ENCODE results near the gene CADPS2. TPM values are rescaled to one million over a fixed set of nuclear protein-coding genes. Genes with fewer than 3 reads are reported as not detected.

The CADPS2 gene
- polyA plus RNA-seq, 3 donors: not detected

DNA sequence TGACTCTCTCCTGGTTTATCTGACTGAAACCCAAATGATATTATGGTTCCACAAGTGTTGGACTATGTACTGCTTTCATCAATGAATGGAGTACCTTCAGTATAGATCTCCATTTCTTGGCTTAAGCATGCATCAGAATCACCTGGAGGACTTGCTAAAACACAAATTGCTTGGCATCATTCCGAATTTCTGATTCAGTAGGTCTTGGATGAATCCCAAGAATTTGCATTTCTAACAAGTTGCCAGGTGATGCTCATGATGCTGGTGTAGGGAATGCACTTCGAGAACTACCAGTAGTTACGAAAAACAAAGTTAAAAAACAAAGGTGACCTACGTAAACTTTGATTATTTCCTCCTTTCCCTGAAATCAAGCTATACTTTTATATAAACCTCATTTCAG is 462.7 kb downstream of the CADPS2 start:
- Mint-ChIP-seq H3K36me3 (no peaks in the 10 kb centered on the region), H3K27ac (no peak overlapping the region), H3K9me3 (no peaks in the 10 kb centered on the region), H3K4me3 (no peak overlapping the region), H3K27me3 (ENCODE audit: low read depth in 3 of 3) (no peaks in the 10 kb centered on the region), H3K4me1 (no peaks in the 10 kb centered on the region)
- intact Hi-C loops (cut with micrococcal nuclease): no loop called here
- H3K79me2 ChIP-seq (ENCODE audit: insufficient read depth, low read length): no peaks in the 10 kb centered on the region
- no peak overlapping the region for H3K9ac ChIP-seq (ENCODE audit: insufficient read depth, low read length, poor library complexity, severe bottlenecking)
- H3K4me3 ChIP-seq (replicated peaks in 1 of 3; ENCODE audit: low read depth in 2 of 3, low read length in 3 of 3): no peak overlapping the region
- H3K4me2 ChIP-seq (replicated peaks; ENCODE audit: extremely low read depth, low read length, poor library complexity, severe bottlenecking): no peak overlapping the region
- WGBS (ENCODE audit: insufficient coverage): no CpG with 5 or more reads among the region's 4 CpGs
- no peaks in the 10 kb centered on the region for H4K20me1 ChIP-seq (ENCODE audit: insufficient read depth, low read length)
- H3K27ac ChIP-seq (ENCODE audit: low read depth in 1 of 2, low read length in 2 of 2): no peak overlapping the region
- no peak for DNase-seq
- no peak overlapping the region for H2AFZ ChIP-seq (ENCODE audit: insufficient read depth, low read depth, low read length, poor library complexity, severe bottlenecking)
- no peaks in the 10 kb centered on the region for H3K36me3 ChIP-seq (replicated peaks in 1 of 2; ENCODE audit: control insufficient read depth in 1 of 2, insufficient read depth in 2 of 2, low read length in 2 of 2)
- H3K4me1 ChIP-seq (ENCODE audit: control insufficient read depth in 1 of 2, insufficient read depth in 2 of 2, low read length in 2 of 2): no peaks in the 10 kb centered on the region
- no peaks in the 10 kb centered on the region for H3K27me3 ChIP-seq (ENCODE audit: control insufficient read depth in 2 of 2, insufficient read depth in 2 of 2, low read length in 2 of 2)
- no peaks in the 10 kb centered on the region for H3K9me3 ChIP-seq (replicated peaks in 1 of 2; ENCODE audit: control insufficient read depth in 1 of 2, insufficient read depth in 1 of 2, low read length in 2 of 2)
- no peak for TF ChIP-seq CTCF (IDR thresholded peaks at IDR 0.05)

- Mint-ChIP-seq H3K4me1 (no peaks in the 10 kb centered on the region), H3K4me3 (no peak overlapping the region), H3K9me3 (peaks cover 0 to 2% (median 0%) of the 10 kb centered on the region in 7 donors), H3K27ac (no peak overlapping the region), H3K27me3 (ENCODE audit: low read depth in 3 of 3) (no peaks in the 10 kb centered on the region), H3K36me3 (no peaks in the 10 kb centered on the region)
- no peak overlapping the region for H2AFZ ChIP-seq (ENCODE audit: insufficient read depth, low read depth, low read length, poor library complexity, severe bottlenecking)
- no peak overlapping the region for H3K4me2 ChIP-seq (replicated peaks; ENCODE audit: extremely low read depth, low read length, poor library complexity, severe bottlenecking)
- no peak for TF ChIP-seq CTCF (IDR thresholded peaks at IDR 0.05)
- H3K9ac ChIP-seq (ENCODE audit: insufficient read depth, low read length, poor library complexity, severe bottlenecking): no peak overlapping the region
- H3K79me2 ChIP-seq (ENCODE audit: insufficient read depth, low read length): no peaks in the 10 kb centered on the region
- no peaks in the 10 kb centered on the region for H3K27me3 ChIP-seq (ENCODE audit: control insufficient read depth in 2 of 2, insufficient read depth in 2 of 2, low read length in 2 of 2)
- intact Hi-C loops (cut with micrococcal nuclease): no loop called here
- H4K20me1 ChIP-seq (ENCODE audit: insufficient read depth, low read length): no peaks in the 10 kb centered on the region
- no peak overlapping the region for H3K4me3 ChIP-seq (replicated peaks in 1 of 3; ENCODE audit: low read depth in 2 of 3, low read length in 3 of 3)
- no peaks in the 10 kb centered on the region for H3K4me1 ChIP-seq (ENCODE audit: control insufficient read depth in 1 of 2, insufficient read depth in 2 of 2, low read length in 2 of 2)
- DNase-seq: no peak
- H3K36me3 ChIP-seq (replicated peaks in 1 of 2; ENCODE audit: control insufficient read depth in 1 of 2, insufficient read depth in 2 of 2, low read length in 2 of 2): no peaks in the 10 kb centered on the region
- H3K27ac ChIP-seq (ENCODE audit: low read depth in 1 of 2, low read length in 2 of 2): no peak overlapping the region
- WGBS (ENCODE audit: insufficient coverage): 78% methylated on average over 1 of the region's 2 CpGs
- no peaks in the 10 kb centered on the region for H3K9me3 ChIP-seq (replicated peaks in 1 of 2; ENCODE audit: control insufficient read depth in 1 of 2, insufficient read depth in 1 of 2, low read length in 2 of 2)
These were observed 469.9 kb downstream of the CADPS2 start for GRCh38 chr7:122416336-122416735.

All from CD14-positive monocyte (primary cell).